Endothelial cell of umbilical vein (primary cell): ENCODE results near the gene PRR5L. TPM values are rescaled to one million over a fixed set of nuclear protein-coding genes. Genes with fewer than 3 reads are reported as not detected.

Experiments
- BruUV-seq: library from RNA; stranded (reverse); fragments of 400-500 nt; replicated peaks from 2 replicates; lab custom pipeline; 2021; lab: Mats Ljungman, UMichigan
- CTCF ChIA-PET: fragments of 300-600, 350-600 bp; sonication (Branson Sonifier 250); formaldehyde crosslinking; loops from one replicate; lab custom pipeline; 2021; ENCODE audit warnings: antibody characterized with exemption, inconsistent platforms; lab: Charles Lee
- POLR2A ChIA-PET: fragments of 300-600, 350-600 bp; sonication (Branson Sonifier 250); formaldehyde crosslinking; loops from one replicate; lab custom pipeline; 2021; ENCODE audit warnings: antibody characterized with exemption, inconsistent platforms; lab: Charles Lee
- DNase-seq: peaks from one replicate; pipeline ENCODE4 v3.0.0-alpha.2; 2011; ENCODE audit warnings: low read depth, low spot score
- FAIRE-seq: peaks from 2 replicates; lab custom pipeline; 2011; peaks lifted over from hg19 to GRCh38; lab: Jason Lieb, UNC
- H2AFZ ChIP-seq: 2 replicates; pipeline ENCODE4 v1.6.0; 2012; ENCODE audit warnings: low read depth, low read length, control low read depth, inconsistent platforms
- H3K27ac ChIP-seq: 2 replicates; pipeline ENCODE4 v1.5.1; 2011; ENCODE audit warnings: low read depth, mild to moderate bottlenecking, control low read depth, low read length, moderate library complexity; ENCODE audit not compliant: insufficient read depth
- H3K27me3 ChIP-seq, 2 experiments: 2 replicates each; pipeline versions ENCODE4 v1.6.0 to v1.6.1; 2011; ENCODE audit warnings: low read length in 2 of 2, mixed read lengths in 1 of 2; ENCODE audit not compliant: control insufficient read depth in 2 of 2, insufficient read depth in 2 of 2
- H3K36me3 ChIP-seq, 2 experiments: 2 replicates in 1 of 2; 3 replicates in 1 of 2; pipeline ENCODE4 v1.5.1; 2011; ENCODE audit warnings: low read length in 2 of 2, mild to moderate bottlenecking in 1 of 2, moderate library complexity in 1 of 2; ENCODE audit not compliant: control insufficient read depth in 2 of 2, insufficient read depth in 2 of 2; ENCODE audit errors: extremely low read depth in 1 of 2
- H3K4me1 ChIP-seq: 3 replicates; pipeline ENCODE4 v1.5.1; 2011; ENCODE audit warnings: mild to moderate bottlenecking, low read length; ENCODE audit not compliant: control insufficient read depth, insufficient read depth; ENCODE audit errors: extremely low read depth
- H3K4me2 ChIP-seq: 2 replicates; pipeline ENCODE4 v1.6.1; 2011; ENCODE audit warnings: low read length, control low read depth, mixed read lengths; ENCODE audit not compliant: insufficient read depth
- H3K4me3 ChIP-seq, 3 experiments: fragments of 200-600 bp in 1 of 3; sonication (generic), shearing (Covaris generic) in 1 of 3; replicated peaks in 1 of 3; 2 replicates each; pipeline ENCODE4 v1.5.1; 2011 to 2016; ENCODE audit warnings: control low read depth in 3 of 3, low read length in 3 of 3, mild to moderate bottlenecking in 2 of 3, inconsistent platforms in 1 of 3, low read depth in 1 of 3, moderate library complexity in 1 of 3; ENCODE audit not compliant: insufficient read depth in 1 of 3
- H3K79me2 ChIP-seq: 2 replicates; pipeline ENCODE4 v1.6.0; 2012; ENCODE audit warnings: low read length, inconsistent platforms; ENCODE audit not compliant: control insufficient read depth, insufficient read depth
- H3K9ac ChIP-seq: replicated peaks from 2 replicates; pipeline ENCODE3; 2011; ENCODE audit warnings: low read length, control low read depth; ENCODE audit not compliant: insufficient read depth; ENCODE audit errors: extremely low read depth
- H3K9me1 ChIP-seq: replicated peaks from 3 replicates; pipeline ENCODE4 v1.6.0; 2011; ENCODE audit warnings: mild to moderate bottlenecking, low read length; ENCODE audit not compliant: control insufficient read depth, insufficient read depth; ENCODE audit errors: extremely low read depth
- H3K9me3 ChIP-seq: replicated peaks from 2 replicates; pipeline ENCODE4 v1.5.1; 2012; ENCODE audit warnings: low read length, inconsistent platforms; ENCODE audit not compliant: control insufficient read depth, insufficient read depth
- H4K20me1 ChIP-seq: replicated peaks from 2 replicates; pipeline ENCODE3; 2011; ENCODE audit warnings: mild to moderate bottlenecking, low read length; ENCODE audit not compliant: control insufficient read depth, insufficient read depth; ENCODE audit errors: extremely low read depth
- EZH2 ChIP-seq: IDR thresholded peaks from 2 replicates; pipeline ENCODE4 v1.6.1; 2012; ENCODE audit warnings: borderline replicate concordance, low read depth, mild to moderate bottlenecking, moderate library complexity, low read length, inconsistent platforms; ENCODE audit not compliant: severe bottlenecking
- FOS ChIP-seq: IDR thresholded peaks from 2 replicates; pipeline ENCODE4 v1.6.1; 2011; ENCODE audit warnings: mild to moderate bottlenecking, low read length, moderate library complexity, borderline replicate concordance; ENCODE audit not compliant: insufficient read depth
- GATA2 ChIP-seq: IDR thresholded peaks from 2 replicates; pipeline ENCODE4 v1.7.0; 2011; ENCODE audit warnings: low read depth, mild to moderate bottlenecking, moderate library complexity, mixed read lengths, low read length; ENCODE audit not compliant: insufficient read length, insufficient read depth
- JUN ChIP-seq: IDR thresholded peaks from 2 replicates; pipeline ENCODE4 v1.6.1; 2011; ENCODE audit warnings: borderline replicate concordance, low read depth; ENCODE audit not compliant: insufficient read length, insufficient read depth
- MYC ChIP-seq: IDR thresholded peaks from one replicate; pipeline ENCODE4 v1.6.1; 2011; ENCODE audit warnings: mild to moderate bottlenecking, low read depth, low read length
- POLR2A ChIP-seq: IDR thresholded peaks from 2 replicates; pipeline ENCODE4 v1.6.1; 2012; ENCODE audit warnings: low read depth, mild to moderate bottlenecking, control low read depth, low read length
- POLR2AphosphoS5 ChIP-seq: IDR thresholded peaks from 2 replicates; pipeline ENCODE4 v1.6.1; 2012; ENCODE audit warnings: low read depth, mild to moderate bottlenecking, control low read depth, low read length, moderate library complexity; ENCODE audit not compliant: insufficient read depth
- dilution Hi-C: fragments of 300-500 bp; cut with MboI; formaldehyde crosslinking; loops from one replicate; pipeline ENCODE4 v1.15.0; 2019; ENCODE audit warnings: low sequenced_read_pairs; ENCODE audit not compliant: extremely low pct_ligation_motif_present
- intact Hi-C: fragments of 100-400 bp; cut with micrococcal nuclease; formaldehyde crosslinking; loops from one replicate; pipeline ENCODE4 v1.10.0; 2022
- polyA plus RNA-seq, 4 experiments: library from polyadenylated mRNA; depleted of rRNA in 3 of 4; stranded (reverse) in 3 of 4; unstranded in 1 of 4; fragments of >200 nt; gene quantifications; 2 replicates each; pipeline versions ENCODE4 v1.2.1 to v1.2.3, GENCODE V29; 2011 to 2012; ENCODE audit warnings: missing spikeins in 1 of 4
- total RNA-seq: library from RNA; stranded (reverse); gene quantifications from 2 replicates; pipeline ENCODE4 v1.2.3, GENCODE V29; 2021
- TF ChIP-seq, protein P1 (sequence below): IDR thresholded peaks from 2 replicates; pipeline ENCODE4 v1.6.1; 2011; ENCODE audit not compliant: insufficient read depth, insufficient read length
- TF ChIP-seq, protein P2 (sequence below), 2 donors: IDR thresholded peaks; 1 replicate in 1 of 2; 2 replicates in 1 of 2; pipeline ENCODE4 v1.5.1; 2011; ENCODE audit warnings: low read length in 2 of 2, mild to moderate bottlenecking in 2 of 2, moderate library complexity in 2 of 2, control low read depth in 1 of 2, inconsistent platforms in 1 of 2, low read depth in 1 of 2; ENCODE audit not compliant: insufficient read depth in 1 of 2; ENCODE audit errors: extremely low read depth in 1 of 2

PRR5L gene
- total and polyA plus RNA-seq, 2 donors (not counting 3 experiments of a cell fraction or from before 2014, with no cell fraction given): 2.5 to 6.1 TPM

DNA sequence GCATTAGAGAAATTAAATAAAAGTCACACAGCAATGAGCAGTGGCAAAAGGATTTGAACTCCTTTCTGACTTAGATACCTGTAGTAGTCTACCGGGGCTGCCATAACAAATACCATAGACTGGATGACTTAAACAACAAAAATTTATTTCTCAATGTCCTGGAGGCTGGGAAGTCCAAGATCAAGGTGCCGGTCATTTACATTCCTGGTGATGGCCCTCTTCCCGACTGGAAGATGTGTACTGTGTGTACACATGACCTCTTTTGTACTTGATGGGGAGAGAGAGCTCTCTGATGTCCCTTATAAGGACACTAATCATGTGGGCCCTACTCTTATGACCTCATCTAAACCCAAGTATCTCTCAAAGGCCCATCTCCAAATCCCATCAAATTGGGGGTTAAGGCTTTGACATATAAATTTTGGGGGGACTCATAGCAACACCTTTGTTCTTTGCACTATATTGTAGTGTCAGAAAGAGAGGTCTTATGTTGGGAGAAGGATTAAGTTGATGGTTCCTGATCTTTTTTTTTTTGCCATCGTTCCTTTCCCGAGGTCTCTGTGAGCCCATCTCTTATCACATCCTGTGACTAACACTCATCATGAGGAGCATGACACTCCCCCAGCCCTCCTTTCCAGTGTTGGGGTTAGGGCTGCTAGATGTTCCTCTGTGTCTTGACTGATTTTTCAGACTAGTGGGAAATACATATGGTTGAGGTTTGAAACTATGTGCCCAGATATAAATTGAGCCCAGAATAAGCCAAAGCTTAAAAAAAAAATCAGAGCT lies 109.7 kb downstream of the PRR5L start:
- DNase-seq (no peak), FAIRE-seq (no peak)
- no peaks in the 10 kb centered on the region for H3K9me3 ChIP-seq
- no peaks in the 10 kb centered on the region for H4K20me1 ChIP-seq
- H3K4me3 ChIP-seq: no peak overlapping the region
- H3K9ac ChIP-seq: no peak overlapping the region
- dilution Hi-C loops (no loop called here), intact Hi-C loops (no loop called here)
- ChIA-PET CTCF (interaction anchor here (0.9 to 2.2 kb wide), 4 partner anchors 12 to 113 kb away, joined by 3 to 10 read pairs (median 5); no protein-coding TSS in a partner anchor), POLR2A (interaction anchor here (0.5 kb wide), 1 partner anchor 56 kb away, joined by 3 read pairs; no protein-coding TSS in a partner anchor)
- peaks cover 32% of the 10 kb centered on the region for H3K4me1 ChIP-seq
- no peak for TF ChIP-seq MYC
- TF ChIP-seq, protein P1, sequence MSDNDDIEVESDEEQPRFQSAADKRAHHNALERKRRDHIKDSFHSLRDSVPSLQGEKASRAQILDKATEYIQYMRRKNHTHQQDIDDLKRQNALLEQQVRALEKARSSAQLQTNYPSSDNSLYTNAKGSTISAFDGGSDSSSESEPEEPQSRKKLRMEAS: no peak
- TF ChIP-seq FOS: no peak
- TF ChIP-seq POLR2A: no peak
- no peak for TF ChIP-seq POLR2AphosphoS5
- no peak for TF ChIP-seq JUN
- TF ChIP-seq, protein P2, sequence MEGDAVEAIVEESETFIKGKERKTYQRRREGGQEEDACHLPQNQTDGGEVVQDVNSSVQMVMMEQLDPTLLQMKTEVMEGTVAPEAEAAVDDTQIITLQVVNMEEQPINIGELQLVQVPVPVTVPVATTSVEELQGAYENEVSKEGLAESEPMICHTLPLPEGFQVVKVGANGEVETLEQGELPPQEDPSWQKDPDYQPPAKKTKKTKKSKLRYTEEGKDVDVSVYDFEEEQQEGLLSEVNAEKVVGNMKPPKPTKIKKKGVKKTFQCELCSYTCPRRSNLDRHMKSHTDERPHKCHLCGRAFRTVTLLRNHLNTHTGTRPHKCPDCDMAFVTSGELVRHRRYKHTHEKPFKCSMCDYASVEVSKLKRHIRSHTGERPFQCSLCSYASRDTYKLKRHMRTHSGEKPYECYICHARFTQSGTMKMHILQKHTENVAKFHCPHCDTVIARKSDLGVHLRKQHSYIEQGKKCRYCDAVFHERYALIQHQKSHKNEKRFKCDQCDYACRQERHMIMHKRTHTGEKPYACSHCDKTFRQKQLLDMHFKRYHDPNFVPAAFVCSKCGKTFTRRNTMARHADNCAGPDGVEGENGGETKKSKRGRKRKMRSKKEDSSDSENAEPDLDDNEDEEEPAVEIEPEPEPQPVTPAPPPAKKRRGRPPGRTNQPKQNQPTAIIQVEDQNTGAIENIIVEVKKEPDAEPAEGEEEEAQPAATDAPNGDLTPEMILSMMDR (IDR thresholded peaks at IDR 0.05; ENCODE audit: extremely low read depth in 1 of 2, insufficient read depth in 1 of 2, low read depth in 1 of 2, low read length in 2 of 2): no peak
- TF ChIP-seq EZH2: no peak
- no peak for TF ChIP-seq GATA2
- no peaks in the 10 kb centered on the region for H3K36me3 ChIP-seq
- H2AFZ ChIP-seq: no peak overlapping the region
- H3K9me1 ChIP-seq: no peaks in the 10 kb centered on the region
- BruUV-seq: no TSS peak
- no peaks in the 10 kb centered on the region for H3K79me2 ChIP-seq
- H3K27ac ChIP-seq: no peak overlapping the region
- H3K27me3 ChIP-seq: no peaks in the 10 kb centered on the region
- H3K4me2 ChIP-seq: no peak overlapping the region
